Prostate gland (tissue), 2 donors: ENCODE measurements around the gene APOBR. TPM values are rescaled to one million over a fixed set of nuclear protein-coding genes. Genes with fewer than 3 reads are reported as not detected.

ENCODE experiments used
- DNase-seq: peaks from one replicate; pipeline ENCODE4 v3.0.0-alpha.2; 2019; ENCODE audit warnings: low spot score
- H3K27ac ChIP-seq, 2 donors: fragments of 200-600 bp; sonication (generic); 2 replicates each; pipeline ENCODE4 v1.5.1; 2017 to 2019
- H3K27me3 ChIP-seq: fragments of 200-600 bp; sonication (generic); replicated peaks from 2 replicates; pipeline ENCODE4 v1.5.1; 2019; ENCODE audit not compliant: insufficient read depth
- H3K36me3 ChIP-seq, 2 donors: fragments of 200-600 bp; sonication (generic); 1 replicate in 1 of 2; 2 replicates in 1 of 2; pipeline versions ENCODE4 v1.5.1 to v1.8.1; 2017 to 2019
- H3K4me1 ChIP-seq: fragments of 200-600 bp; sonication (generic); replicated peaks from 2 replicates; pipeline ENCODE4 v1.5.1; 2019
- H3K4me3 ChIP-seq, 2 donors: fragments of 200-600 bp; sonication (generic); 2 replicates each; pipeline ENCODE4 v1.5.1; 2017 to 2019
- H3K9me3 ChIP-seq: fragments of 200-600 bp; sonication (generic); 2 replicates; pipeline ENCODE4 v1.5.1; 2017
- CTCF ChIP-seq, 4 experiments: fragments of 200-600 bp in 2 of 4; fragments of 450-650 bp in 2 of 4; sonication (generic) in 2 of 4; IDR thresholded peaks; 1 replicate in 3 of 4; 2 replicates in 1 of 4; pipeline ENCODE4 v1.5.1; 2016 to 2019; ENCODE audit warnings: antibody characterized with exemption in 4 of 4, mild to moderate bottlenecking in 2 of 4, moderate library complexity in 2 of 4
- POLR2A ChIP-seq: fragments of 450-650 bp; IDR thresholded peaks from one replicate; pipeline ENCODE4 v1.6.1; 2016; ENCODE audit warnings: antibody characterized with exemption, mild to moderate bottlenecking
- POLR2AphosphoS5 ChIP-seq: sonication (generic); formaldehyde crosslinking; IDR thresholded peaks from one replicate; pipeline ENCODE4 v1.6.1; 2017; ENCODE audit warnings: antibody characterized with exemption
- WGBS: methylation state at CpG from one replicate; pipeline ENCODE4 v1.1.5; 2018; 5-methylcytosine and 5-hydroxymethylcytosine counted together
- intact Hi-C: fragments of 100-400 bp; cut with DNase I; formaldehyde crosslinking; loops from one replicate; pipeline ENCODE4 v1.14.2; 2022
- total RNA-seq, 2 donors: library from RNA; depleted of rRNA; stranded (reverse); fragments of >200 nt; gene quantifications; one replicate each; pipeline ENCODE4 v1.1.0, GENCODE V29; 2016

Gene APOBR
- total RNA-seq, 2 donors from 2014 or later, result 1.3 to 3.4 TPM

- H3K4me3 ChIP-seq, result no peak overlapping the region
- no peak for TF ChIP-seq POLR2A
- TF ChIP-seq CTCF (IDR thresholded peaks at IDR 0.05), result no peak
- no peak for TF ChIP-seq POLR2AphosphoS5
- no peaks in the 10 kb centered on the region for H3K36me3 ChIP-seq
- H3K27ac ChIP-seq, result no peak overlapping the region
- H3K4me1 ChIP-seq, result no peaks in the 10 kb centered on the region
- DNase-seq, result no peak
- WGBS, result 85% methylated on average over 21 of the region's 21 CpGs
- intact Hi-C loops, result no loop called here
- no peaks in the 10 kb centered on the region for H3K9me3 ChIP-seq
- no peaks in the 10 kb centered on the region for H3K27me3 ChIP-seq
Observed at GRCh38 chr16:28511801-28512789, 17.7 kb downstream of the APOBR start.

GRCh38 chr16:28513484-28514181 is 19.2 kb downstream of the APOBR start:
- no peak overlapping the region for H3K4me3 ChIP-seq
- no peak for DNase-seq
- no peaks in the 10 kb centered on the region for H3K27me3 ChIP-seq
- no peaks in the 10 kb centered on the region for H3K4me1 ChIP-seq
- intact Hi-C loops, result no loop called here
- 85% methylated on average over 12 of the region's 12 CpGs for WGBS
- no peak overlapping the region for H3K27ac ChIP-seq
- H3K9me3 ChIP-seq, result no peaks in the 10 kb centered on the region
- TF ChIP-seq CTCF (IDR thresholded peaks at IDR 0.05) (no peak), POLR2AphosphoS5 (no peak), POLR2A (no peak)
- H3K36me3 ChIP-seq, result no peaks in the 10 kb centered on the region

GRCh38 chr16:28514246-28514645 is 19.8 kb downstream of the APOBR start:
- Histone ChIP-seq H3K4me1 (no peaks in the 10 kb centered on the region), H3K27ac (no peak overlapping the region), H3K36me3 (no peaks in the 10 kb centered on the region), H3K4me3 (no peak overlapping the region), H3K9me3 (no peaks in the 10 kb centered on the region), H3K27me3 (no peaks in the 10 kb centered on the region)
- TF ChIP-seq POLR2A (no peak), POLR2AphosphoS5 (no peak), CTCF (IDR thresholded peaks at IDR 0.05) (no peak)
- intact Hi-C loops, result no loop called here
- 97% methylated on average over 7 of the region's 7 CpGs for WGBS
- DNase-seq, result no peak

GRCh38 chr16:28520672-28521071 is 26.2 kb downstream of the APOBR start:
- H3K27ac ChIP-seq, result no peak overlapping the region
- WGBS, result 71% methylated on average over 7 of the region's 7 CpGs
- no peaks in the 10 kb centered on the region for H3K4me1 ChIP-seq
- H3K4me3 ChIP-seq, result no peak overlapping the region
- intact Hi-C loops, result no loop called here
- H3K36me3 ChIP-seq, result no peaks in the 10 kb centered on the region
- H3K9me3 ChIP-seq, result no peaks in the 10 kb centered on the region
- no peak for DNase-seq
- no peak for TF ChIP-seq POLR2AphosphoS5
- TF ChIP-seq CTCF (IDR thresholded peaks at IDR 0.05), result no peak
- no peak for TF ChIP-seq POLR2A
- H3K27me3 ChIP-seq, result no peaks in the 10 kb centered on the region
